NCI-H2029 (cell line): ENCODE measurements around the gene PAN3.

Experiments
- DNase-seq: peaks from one replicate; lab custom pipeline; 2025; lab: John Stamatoyannopoulos, UW

The PAN3 gene

DNA sequence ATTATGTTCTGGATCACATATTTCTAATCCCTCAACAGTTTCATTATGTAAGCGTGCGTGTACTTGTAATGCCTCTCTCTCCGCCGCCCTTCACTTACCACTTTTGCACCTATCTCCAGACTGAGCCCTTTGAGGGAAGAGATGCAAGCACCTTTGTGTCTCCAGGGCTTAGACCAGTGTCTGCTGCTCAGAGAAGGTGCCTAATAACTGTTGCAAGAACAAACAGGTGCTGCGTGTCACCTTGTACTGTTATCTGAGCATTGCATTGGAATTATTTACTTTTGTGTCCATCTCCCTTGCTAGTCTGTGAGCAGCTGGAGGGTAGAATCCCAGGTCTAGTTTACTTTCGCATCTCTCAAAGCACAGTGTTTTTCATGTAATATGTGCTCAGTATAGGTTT, 200.4 kb downstream of the PAN3 start:
- no peak for DNase-seq

- no peak for DNase-seq
Measured at GRCh38 chr13:28339419-28339818, 201.1 kb downstream of the PAN3 start.

- DNase-seq: no peak
Measured at GRCh38 chr13:28340272-28340793, 202.0 kb downstream of the PAN3 start.

DNA sequence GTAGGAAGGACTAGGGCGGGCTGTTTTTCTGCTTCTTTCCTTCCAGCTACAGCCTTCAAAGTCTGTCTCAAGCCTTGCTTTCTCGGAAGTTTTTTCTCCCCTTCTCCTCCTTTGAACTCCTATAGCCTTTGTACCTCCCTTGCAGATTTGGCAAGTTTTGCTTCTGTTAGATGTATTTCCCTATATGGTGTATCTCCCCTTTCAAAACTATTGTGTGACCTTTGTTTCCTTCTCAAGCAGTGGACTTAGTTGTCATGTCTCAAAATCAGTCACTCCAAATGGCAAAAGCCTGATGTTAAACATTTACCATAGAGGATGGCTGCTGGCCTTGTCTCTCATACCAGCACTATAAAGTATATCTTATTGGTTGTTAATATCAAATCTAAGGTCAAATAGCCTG, 203.9 kb downstream of the PAN3 start:
- no peak for DNase-seq

DNA sequence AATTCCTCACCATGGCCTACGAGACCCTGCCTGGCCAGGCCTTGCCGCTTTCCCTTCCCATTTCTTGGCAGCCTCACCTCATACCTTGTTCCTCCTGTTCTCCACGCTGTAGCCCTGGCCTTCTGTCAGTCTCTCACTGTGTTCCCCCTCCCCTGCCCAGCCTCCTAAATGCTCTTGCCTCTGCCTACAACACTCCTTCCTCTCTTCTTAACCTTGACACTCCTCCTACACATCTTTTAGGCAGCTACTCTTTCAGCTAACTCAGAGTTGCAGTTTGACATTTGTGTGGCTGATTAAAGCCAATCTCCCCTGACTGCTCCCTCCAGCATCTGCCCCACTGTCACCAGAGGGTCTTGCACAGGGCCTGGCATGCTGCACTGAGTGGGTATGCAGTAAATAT, 205.8 kb downstream of the PAN3 start:
- no peak for DNase-seq
